ENCODE measurements around the gene THBD. TPM values are rescaled to one million over a fixed set of nuclear protein-coding genes. Genes with fewer than 3 reads are reported as not detected.

THBD gene
- total RNA-seq, 1 experiment from 2014 or later, result 0.28 TPM

DNA sequence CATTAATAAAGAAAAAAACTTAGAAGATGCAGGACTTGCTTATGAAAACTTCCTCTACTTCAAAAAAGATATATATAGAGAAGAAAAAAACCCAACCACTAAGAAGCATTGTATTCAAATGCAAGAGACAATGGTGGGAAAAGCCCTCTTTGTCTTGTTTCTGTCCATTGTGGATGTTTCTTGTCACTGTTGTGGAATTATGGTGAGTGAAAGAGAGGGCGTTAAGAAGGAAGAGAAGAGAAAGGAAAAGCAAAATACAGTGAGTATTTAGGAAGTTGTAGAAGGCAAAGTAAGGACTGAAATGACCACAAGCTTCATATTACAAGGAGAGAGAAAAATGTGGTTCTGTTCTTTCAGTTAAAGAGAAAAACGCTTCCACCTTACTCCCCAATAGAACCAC lies 14.1 kb upstream of the THBD start:
- H3K79me1 ChIP-seq (ENCODE audit: insufficient read depth, low read depth, low read length, poor library complexity, severe bottlenecking), result no peaks in the 10 kb centered on the region
- H3K23me2 ChIP-seq (ENCODE audit: insufficient read length, low read depth, low read length, poor library complexity, severe bottlenecking), result no peaks in the 10 kb centered on the region
- no peak overlapping the region for H3K4me2 ChIP-seq (ENCODE audit: insufficient read depth, insufficient read length, low read length)
- TF ChIP-seq CTCF (conservative IDR thresholded peaks at IDR 0.05), result no peak
- H3K23ac ChIP-seq (ENCODE audit: insufficient read length, low read depth, low read length), result no peak overlapping the region
- no peak overlapping the region for H3K4ac ChIP-seq (ENCODE audit: low read depth, low read length)
- no peak for DNase-seq
- H2AFZ ChIP-seq (ENCODE audit: low read length), result no peak overlapping the region
- no peak overlapping the region for H3K4me3 Mint-ChIP-seq
- no peak overlapping the region for H2AK5ac ChIP-seq (ENCODE audit: insufficient read length, low read length)
- no peak overlapping the region for H4K5ac ChIP-seq (ENCODE audit: insufficient read length, low read depth, low read length)
- no peak overlapping the region for H3K9ac ChIP-seq (ENCODE audit: extremely low read depth, insufficient read length, low read length)
- whole genome bisulfite sequencing (ENCODE audit: extremely low coverage, insufficient read length, low lambda C conversion rate), result 100% methylated on average over 1 of the region's 2 CpGs
- no peak overlapping the region for H3K27ac ChIP-seq (ENCODE audit: insufficient read length, low read depth, low read length)
- no peaks in the 10 kb centered on the region for H3K9me3 ChIP-seq (ENCODE audit: control insufficient read depth, low read depth, low read length)
- H3K4me1 Mint-ChIP-seq, result peaks cover 21 to 35% of the 10 kb centered on the region in 2 experiments
- H3K4me1 ChIP-seq (ENCODE audit: insufficient read depth, low read length), result peaks cover 3% of the 10 kb centered on the region; the same call in 1 of the 2 replicates
- no peaks in the 10 kb centered on the region for H3K27me3 ChIP-seq (ENCODE audit: insufficient read depth, low read length)
- H3K9me3 Mint-ChIP-seq, result no peaks in the 10 kb centered on the region
- no peak overlapping the region for H2BK20ac ChIP-seq (ENCODE audit: low read depth, low read length, poor library complexity, severe bottlenecking)
- no peak overlapping the region for H2BK12ac ChIP-seq (ENCODE audit: insufficient read length, low read depth, low read length)
- H2BK120ac ChIP-seq (ENCODE audit: low read depth, low read length, poor library complexity, severe bottlenecking), result no peak overlapping the region
- H3K14ac ChIP-seq (ENCODE audit: insufficient read depth, low read length), result no peak overlapping the region
- H3K18ac ChIP-seq (ENCODE audit: insufficient read length, low read depth, low read length), result no peak overlapping the region
- H2BK5ac ChIP-seq (ENCODE audit: insufficient read length, low read length), result no peak overlapping the region
- no peak overlapping the region for H4K8ac ChIP-seq (replicated peaks; ENCODE audit: insufficient read length, low read depth, low read length)
- H3K27ac Mint-ChIP-seq, result no peak overlapping the region
- H3K36me3 Mint-ChIP-seq (ENCODE audit: insufficient read depth in 1 of 3, low read depth in 3 of 3), result no peaks in the 10 kb centered on the region
- H2BK15ac ChIP-seq (ENCODE audit: low read depth, low read length), result no peak overlapping the region
- no peak overlapping the region for H3K56ac ChIP-seq (ENCODE audit: insufficient read length, low read depth, low read length)
- no peak overlapping the region for H4K91ac ChIP-seq (ENCODE audit: insufficient read length, low read depth, low read length)
- no peaks in the 10 kb centered on the region for H4K20me1 ChIP-seq (ENCODE audit: control insufficient read depth, insufficient read depth, insufficient read length)
- H3T11ph ChIP-seq (ENCODE audit: low read length), result no peak overlapping the region
- H3K79me2 ChIP-seq (ENCODE audit: insufficient read depth, low read length), result no peaks in the 10 kb centered on the region
- no peaks in the 10 kb centered on the region; the same call in 1 of the 2 replicates for H3K27me3 Mint-ChIP-seq (ENCODE audit: low read depth)
